ENCODE measurements around the gene DUS1L.

Gene DUS1L

GRCh38 chr17:82036634-82037091 is 28.9 kb downstream of the DUS1L start:
- DNase-seq (ENCODE audit: low read depth), result no peak
- peak overlapping the region; percentile 68 for H3K4me3 ChIP-seq (ENCODE audit: low read depth, low read length)
- no peak for TF ChIP-seq CTCF (conservative IDR thresholded peaks at IDR 0.05; ENCODE audit: low read depth, low read length)

DNA sequence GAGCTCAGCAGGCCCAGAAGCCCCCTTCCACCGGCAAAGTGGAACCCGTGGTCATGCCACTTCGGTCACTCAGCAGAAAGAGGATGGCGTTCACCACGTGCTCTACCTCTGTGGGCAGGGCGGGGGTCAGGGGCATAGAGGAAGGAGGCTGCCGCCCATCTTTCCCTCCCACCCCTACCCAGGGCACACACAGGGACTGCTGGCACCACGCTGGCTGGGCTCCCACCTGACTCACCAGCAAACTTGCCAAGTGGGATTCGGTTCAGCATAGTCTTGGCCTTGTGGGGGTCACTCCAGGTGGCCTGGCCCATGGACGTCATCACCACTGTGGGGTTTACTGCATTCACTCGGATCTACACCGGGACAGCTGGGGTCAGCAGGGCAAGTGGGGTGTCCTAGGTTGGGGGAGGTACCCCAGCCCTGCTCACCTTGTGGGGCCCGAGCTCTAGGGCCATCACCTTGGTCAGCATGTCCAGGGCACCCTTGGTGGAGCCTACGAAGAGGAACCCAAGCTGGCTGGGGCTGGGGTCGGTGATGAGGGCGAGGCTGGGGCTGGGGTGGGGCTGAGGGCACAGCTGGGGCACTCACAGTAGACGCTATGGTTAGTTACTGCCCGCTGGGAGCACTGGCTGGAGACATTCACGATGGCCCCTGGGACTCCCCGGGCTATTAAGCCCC is 29.5 kb downstream of the DUS1L start:
- TF ChIP-seq CTCF (conservative IDR thresholded peaks at IDR 0.05; ENCODE audit: low read depth, low read length), result no peak
- peak overlapping the region; percentile 68 for H3K4me3 ChIP-seq (ENCODE audit: low read depth, low read length)
- no peak for DNase-seq (ENCODE audit: low read depth)

DNA sequence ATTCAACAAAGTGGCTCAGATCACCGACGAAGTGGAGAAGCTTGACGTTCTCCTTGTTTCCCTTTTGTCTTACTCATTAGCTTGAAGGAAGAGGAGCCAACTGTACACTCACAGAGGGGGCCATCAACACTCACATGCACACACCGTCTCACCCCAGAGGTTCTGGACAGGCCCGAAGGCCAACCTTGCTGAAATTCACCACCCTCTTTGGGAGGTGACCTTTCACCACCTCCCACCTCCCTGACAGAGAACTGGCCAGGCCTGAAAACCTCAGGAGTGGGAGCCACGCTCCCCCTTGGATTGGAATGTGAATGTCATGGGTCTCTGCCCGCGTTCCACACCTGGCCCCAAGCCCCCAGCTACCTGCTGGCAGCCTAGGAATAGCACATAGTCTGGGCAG is 30.1 kb downstream of the DUS1L start:
- H3K4me3 ChIP-seq (ENCODE audit: low read depth, low read length), result no peak overlapping the region
- DNase-seq (ENCODE audit: low read depth), result no peak
- TF ChIP-seq CTCF (conservative IDR thresholded peaks at IDR 0.05; ENCODE audit: low read depth, low read length), result no peak

- no peak for DNase-seq (ENCODE audit: low read depth)
- TF ChIP-seq CTCF (conservative IDR thresholded peaks at IDR 0.05; ENCODE audit: low read depth, low read length), result no peak
- no peak overlapping the region for H3K4me3 ChIP-seq (ENCODE audit: low read depth, low read length)
Measured at GRCh38 chr17:82034371-82035011, 31.1 kb downstream of the DUS1L start.

GRCh38 chr17:82033359-82034085 is 32.1 kb downstream of the DUS1L start:
- TF ChIP-seq CTCF (conservative IDR thresholded peaks at IDR 0.05; ENCODE audit: low read depth, low read length), result no peak
- no peak overlapping the region for H3K4me3 ChIP-seq (ENCODE audit: low read depth, low read length)
- no peak for DNase-seq (ENCODE audit: low read depth)

GRCh38 chr17:82031885-82032627 is 33.5 kb downstream of the DUS1L start:
- peak overlapping the region; percentile 58 for H3K4me3 ChIP-seq (ENCODE audit: low read depth, low read length)
- DNase-seq (ENCODE audit: low read depth), result no peak
- no peak for TF ChIP-seq CTCF (conservative IDR thresholded peaks at IDR 0.05; ENCODE audit: low read depth, low read length)

Measured in choroid plexus epithelial cell (primary cell).